HG02885 (cell line): Measurements from ENCODE around the gene QRFP.
"Not testable (repeated sequence)": the region's sequence is repeated elsewhere in the genome, so short reads cannot be mapped to it uniquely, and the experiment has no call there.

Experiments
- ATAC-seq: cut with Tn5 transposase; IDR thresholded peaks from one replicate; pipeline ENCODE4 v1.9.1; 2021; ENCODE audit warnings: mild to moderate bottlenecking; ENCODE audit not compliant: unreplicated experiment, poor library complexity

QRFP gene

DNA sequence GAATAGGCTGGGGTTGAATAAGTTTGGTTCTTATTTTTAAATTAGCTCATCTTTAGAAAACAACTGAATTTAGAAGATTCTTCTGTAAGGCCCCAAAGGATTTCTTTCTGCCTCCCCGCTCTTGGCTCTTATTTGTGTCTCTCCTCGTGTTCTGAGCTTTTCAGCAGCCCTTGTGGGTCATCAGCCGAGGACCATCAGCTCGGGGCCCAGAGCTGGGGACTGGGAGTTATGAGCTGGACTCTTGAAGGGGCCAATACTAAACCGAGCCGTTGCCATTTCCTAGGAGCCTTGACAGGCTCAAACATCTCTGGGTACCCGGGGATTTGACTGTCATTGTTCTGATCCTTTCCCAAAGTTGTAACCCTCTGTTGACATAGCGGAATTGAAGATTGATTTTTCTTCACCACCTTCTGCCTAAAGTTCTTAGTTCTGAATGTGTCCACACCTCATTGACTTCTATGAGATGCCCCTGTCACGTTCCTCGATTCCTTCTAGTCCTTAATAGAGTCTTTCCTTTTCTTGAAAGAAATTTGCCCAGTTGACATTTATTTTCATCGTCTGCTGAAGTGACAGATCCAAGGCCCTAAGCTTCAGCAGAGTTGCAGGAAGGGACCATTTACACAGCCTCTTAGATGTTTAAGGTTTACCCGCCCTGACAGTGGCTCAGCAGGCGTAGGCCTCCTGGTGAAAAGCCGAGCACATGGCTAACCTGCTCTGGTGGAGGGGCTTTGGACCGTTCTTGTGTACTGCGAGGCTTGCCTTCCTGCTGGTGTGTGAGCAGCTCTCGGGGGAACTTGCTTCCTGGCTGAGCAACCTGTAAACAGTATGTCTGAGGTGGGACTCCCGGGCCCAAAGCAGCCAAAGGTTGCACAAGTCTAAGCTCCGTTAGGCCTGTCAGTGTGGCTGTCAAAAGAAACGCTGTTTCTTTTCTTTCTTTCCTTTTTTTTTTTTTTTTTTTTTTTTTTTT, 37.6 kb downstream of the QRFP start:
- no peak for ATAC-seq

DNA sequence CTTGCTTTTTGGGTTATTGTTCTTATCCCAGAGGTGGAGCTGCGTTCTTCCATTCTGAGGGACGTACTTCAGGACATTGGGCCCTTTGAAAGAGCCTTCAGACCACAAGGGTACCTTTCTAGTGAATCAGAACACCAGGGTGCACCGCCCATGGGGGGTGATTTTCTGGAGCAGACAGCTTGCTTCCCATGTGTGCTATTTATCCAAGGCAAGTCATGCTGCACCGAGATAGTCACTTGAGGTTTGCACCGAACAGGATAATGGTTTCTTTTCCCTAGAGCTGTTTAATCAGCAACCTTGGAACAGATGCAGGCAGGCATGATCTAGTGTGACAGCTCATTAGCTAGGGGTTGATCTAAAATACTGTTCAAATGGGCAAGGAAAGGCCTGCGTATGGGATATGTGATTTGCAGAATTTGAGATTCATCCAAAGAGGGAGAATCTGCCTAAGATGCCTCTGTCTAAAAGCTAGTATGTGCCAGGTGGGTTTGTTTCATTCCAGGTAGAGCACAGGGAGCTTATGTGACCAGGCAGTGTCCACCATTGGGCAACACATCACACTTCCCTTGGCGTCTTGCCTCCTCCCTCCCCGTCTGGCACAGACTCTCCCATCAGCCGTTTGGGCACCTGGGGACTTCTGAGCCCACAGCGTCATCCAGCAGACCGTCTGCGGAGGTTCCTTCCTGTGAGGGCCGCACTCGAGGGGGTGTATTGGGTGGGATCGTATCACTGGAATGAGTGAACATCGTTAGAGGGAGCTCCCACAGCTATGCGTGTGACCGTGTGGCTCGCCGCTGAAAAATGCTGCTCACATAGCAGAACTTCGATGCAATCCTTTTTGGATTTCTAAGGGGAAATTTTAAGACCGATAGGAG, 38.5 kb downstream of the QRFP start:
- ATAC-seq = no peak

DNA sequence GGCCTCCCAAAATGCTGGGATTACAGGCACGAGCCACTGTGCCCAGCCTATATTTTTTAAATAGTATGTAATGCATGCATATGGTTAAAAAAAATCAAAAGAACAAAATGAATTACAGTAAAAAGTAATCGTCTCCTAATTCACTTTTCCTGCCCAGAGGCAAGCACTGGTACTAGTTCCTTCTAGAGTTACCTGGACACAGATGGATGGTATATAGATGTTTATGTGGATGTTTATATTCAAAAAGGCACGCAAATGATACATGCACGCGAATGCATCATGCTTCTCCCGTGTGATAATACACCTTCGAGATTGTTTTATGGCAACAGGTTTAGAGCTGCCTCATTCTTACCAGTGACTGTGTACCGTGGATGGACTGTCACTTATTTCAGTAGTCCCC, 40.1 kb downstream of the QRFP start:
- no peak for ATAC-seq

DNA sequence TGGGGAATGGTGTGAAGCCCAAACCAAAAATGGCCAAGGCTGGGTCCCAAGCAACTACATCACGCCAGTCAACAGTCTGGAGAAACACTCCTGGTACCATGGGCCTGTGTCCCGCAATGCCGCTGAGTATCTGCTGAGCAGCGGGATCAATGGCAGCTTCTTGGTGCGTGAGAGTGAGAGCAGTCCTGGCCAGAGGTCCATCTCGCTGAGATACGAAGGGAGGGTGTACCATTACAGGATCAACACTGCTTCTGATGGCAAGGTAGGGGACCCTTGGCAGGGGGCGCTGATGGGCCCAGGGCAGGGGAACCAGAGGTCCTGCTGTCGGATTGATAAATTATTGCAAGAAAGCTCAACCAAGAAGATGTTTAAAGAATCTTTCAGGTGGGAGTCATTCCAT, 41.8 kb downstream of the QRFP start:
- no peak for ATAC-seq

DNA sequence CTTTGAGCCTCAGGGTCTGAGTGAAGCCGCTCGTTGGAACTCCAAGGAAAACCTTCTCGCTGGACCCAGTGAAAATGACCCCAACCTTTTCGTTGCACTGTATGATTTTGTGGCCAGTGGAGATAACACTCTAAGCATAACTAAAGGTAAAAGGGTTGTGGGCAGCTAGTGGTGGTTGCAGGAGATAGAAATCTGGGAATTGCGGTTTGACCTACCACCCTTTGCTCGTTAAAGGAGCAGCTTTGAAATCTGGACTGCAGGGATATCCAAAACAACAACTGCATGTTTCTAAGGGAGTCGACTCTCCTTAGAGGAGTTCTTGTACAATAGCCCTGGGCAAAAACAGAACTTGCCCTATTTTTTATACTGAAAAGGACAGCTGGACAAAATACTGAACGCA, 42.5 kb downstream of the QRFP start:
- no peak for ATAC-seq

DNA sequence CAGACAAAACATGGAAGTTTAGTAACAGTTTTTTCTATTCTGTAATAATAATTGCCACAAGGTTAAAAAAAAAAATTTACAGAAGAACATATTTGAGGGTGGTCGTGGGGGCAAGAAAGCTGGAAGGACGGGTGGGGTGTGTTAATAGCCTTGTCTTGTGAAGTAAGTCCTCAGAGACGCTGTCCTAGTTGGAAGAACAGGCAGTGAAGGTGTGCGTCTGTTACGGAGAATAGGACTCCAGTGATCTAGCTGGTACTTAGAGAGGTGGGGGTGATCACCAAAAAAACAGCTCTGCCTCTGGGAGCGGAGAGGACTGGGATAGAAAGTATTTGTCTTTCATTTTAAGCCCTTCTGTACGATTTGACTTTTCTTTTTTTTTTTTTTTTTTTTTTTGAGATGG, 43.8 kb downstream of the QRFP start:
- no peak for ATAC-seq

DNA sequence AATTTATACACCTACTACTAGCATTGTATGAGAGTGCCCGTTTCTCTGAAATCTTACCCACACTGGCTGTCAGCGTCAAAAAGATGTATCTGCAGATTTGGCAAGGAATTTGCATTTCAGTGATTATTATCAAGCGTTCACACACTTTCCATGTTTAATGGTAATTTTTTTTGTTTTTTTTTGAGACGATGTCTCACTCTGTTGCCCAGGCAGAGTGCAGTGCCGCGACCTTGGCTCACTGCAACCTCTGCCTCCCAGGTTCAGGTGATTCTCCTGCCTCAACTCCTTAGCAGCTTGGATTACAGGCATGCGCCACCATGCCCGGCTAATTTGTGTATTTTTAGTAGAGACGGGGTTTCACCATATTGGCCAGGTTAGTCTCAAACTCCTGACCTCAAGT, 47.3 kb downstream of the QRFP start:
- no peak for ATAC-seq

DNA sequence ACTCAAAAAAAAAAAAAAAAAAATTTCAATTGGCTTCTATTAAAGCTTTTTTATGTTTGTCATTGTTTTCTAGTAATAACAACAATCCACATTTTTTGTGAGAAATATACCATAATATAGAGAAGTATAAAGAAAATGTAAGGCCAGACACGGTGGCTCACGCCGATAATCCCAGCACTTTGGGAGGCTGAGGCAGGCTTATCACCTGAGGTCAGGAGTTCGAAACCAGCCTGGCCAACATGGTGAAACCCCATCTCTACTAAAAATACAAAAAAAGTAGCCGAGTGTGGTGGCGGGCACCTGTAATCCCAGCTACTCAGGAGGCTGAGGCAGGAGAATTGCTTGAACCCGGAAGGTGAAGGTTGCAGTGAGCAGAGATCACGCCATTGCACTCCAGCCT, 48.1 kb downstream of the QRFP start:
- ATAC-seq = not testable (repeated sequence)

DNA sequence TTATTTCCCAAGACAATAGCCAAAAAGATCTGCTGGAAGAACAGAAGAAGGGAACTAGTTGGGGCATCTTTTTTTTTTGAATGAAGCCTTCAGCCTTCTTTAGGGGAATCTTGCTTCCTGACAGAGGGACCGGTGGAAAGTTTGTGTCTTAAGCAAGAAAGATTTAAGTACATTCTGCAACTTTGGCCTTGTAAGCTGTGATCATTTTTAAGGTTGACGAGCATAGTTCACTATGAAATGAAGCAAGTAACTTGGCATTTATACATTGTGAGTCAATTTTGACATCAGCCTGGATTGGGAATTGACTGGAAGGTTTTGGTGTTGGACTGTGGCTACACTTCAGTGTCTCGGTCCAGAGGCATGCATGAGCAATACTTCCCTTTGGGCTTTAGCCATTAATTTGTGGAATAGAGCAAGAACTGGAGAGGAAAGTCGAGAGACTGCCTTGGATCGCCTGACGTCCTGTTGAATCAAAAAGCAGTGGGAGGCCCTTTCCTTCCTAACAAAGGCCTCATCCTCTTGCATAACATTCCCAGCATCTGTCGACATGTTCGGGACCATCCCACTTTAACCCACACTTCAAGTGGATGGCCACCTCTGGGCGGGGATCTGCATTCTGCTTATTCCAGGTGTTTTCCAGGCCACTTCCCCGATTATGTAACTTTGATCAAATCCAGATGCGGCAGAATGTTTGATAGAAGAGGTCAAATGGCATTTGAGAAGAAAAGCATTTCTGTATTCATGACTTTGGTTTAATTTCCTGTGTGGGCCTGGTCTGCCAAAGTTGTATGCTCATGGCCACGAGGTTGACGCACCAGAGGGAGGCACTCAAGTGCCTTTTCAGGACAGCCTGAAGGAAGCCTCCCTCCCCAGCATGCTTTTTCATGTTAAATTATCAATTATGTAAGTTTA, 49.0 kb downstream of the QRFP start:
- no peak for ATAC-seq

DNA sequence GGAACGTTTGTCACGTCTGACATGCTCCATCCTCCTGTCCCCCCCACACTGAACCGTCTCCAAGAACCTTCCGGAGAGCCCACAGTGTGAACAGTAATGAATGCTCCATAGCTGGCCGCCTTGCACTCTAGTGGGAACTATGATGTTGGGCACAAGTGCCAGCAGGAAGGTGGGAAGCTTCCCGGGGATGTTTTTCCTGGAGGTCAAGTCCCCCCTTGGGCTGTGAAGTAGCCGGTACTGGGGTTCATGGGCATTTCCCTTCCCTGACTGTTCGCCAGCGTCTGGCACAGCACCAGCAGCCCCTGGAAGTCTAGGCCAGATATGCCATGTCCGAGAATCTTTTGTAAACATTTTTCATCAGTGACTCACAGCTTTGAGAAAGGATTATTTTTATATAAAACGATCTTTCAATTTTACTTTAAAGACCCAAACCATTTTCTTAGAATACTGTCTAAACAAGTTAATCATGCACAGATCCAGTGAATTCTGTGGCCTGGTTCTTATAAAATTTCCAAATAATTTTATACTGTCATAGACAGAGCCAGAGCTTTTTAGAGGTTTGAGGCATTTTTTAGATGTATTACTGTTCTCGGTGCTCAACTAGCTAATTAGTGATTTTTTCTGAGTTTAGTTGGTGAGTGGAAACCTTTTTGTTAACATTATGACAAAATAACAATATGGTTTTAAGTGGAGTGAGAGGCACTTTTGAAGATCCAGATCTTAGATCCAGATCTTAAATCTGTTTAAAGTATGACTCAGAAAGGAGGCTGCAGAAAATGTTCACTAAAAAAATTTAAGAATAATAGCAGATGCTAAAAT, 49.9 kb downstream of the QRFP start:
- no peak for ATAC-seq

DNA sequence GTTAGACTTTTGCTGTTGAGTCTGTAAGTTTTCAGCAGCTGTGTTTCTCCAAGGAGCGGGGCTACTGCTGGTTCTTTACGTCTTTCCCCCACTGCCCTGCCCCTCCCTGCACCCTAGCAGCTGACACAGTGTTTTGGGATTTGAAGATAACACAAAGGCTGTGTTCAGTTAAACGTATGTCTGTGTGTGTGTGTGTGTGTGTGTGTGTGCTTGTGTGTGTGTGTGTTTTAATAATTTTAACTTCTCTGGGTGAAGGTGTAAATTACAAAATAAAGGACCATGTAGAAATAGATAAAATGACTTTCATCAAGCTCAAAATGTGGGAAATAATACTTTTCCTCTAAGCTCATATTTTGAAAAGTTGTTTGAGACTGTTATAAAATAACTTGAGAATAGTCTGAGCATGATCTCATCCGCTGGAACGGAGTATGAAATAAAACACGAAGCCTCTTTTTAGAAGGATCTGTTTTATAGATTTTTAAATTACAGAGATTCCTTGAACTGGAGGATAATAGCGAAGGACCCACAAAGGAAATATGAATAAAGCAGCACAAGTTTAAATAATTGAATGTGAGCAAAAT, 50.6 kb downstream of the QRFP start:
- no peak for ATAC-seq

DNA sequence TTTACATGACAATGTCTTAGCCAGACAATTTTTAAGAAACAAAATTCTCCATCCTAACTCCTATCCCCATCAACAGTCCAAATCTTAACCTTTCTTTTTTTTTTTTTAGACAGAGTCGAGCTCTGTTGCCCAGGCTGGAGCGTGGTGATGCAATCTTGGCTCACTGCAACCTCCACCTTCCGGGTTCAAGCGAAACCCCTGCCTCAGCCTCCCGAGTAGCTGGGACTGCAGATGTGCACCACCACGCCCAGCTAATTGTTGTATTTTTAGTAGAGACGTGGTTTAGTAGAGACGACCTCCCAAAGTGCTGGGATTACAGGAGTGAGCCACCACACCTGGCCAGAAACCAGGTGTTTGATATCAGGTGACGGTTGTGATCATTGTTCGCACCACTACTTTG, 51.4 kb downstream of the QRFP start:
- ATAC-seq = no peak

DNA sequence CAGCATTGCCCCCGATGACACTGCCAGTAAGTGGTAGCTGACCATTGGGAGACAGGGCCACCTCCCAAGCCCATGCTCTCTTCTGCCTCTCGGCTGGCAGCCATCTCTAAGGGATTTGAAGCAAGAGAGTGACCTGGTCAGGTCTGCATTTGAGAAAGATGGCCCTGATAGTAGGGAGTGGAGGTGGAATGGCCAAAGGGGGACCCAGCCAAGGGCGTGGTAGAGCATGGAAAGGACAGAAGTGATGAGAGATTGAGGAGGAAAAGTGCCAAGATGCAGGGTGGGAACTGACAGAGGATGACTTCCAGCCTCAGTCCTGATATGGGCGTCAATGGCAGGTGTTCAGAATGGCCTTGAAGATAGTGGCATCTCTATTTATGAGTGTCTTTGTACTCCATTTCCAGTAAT, 52.6 kb downstream of the QRFP start:
- ATAC-seq = no peak

DNA sequence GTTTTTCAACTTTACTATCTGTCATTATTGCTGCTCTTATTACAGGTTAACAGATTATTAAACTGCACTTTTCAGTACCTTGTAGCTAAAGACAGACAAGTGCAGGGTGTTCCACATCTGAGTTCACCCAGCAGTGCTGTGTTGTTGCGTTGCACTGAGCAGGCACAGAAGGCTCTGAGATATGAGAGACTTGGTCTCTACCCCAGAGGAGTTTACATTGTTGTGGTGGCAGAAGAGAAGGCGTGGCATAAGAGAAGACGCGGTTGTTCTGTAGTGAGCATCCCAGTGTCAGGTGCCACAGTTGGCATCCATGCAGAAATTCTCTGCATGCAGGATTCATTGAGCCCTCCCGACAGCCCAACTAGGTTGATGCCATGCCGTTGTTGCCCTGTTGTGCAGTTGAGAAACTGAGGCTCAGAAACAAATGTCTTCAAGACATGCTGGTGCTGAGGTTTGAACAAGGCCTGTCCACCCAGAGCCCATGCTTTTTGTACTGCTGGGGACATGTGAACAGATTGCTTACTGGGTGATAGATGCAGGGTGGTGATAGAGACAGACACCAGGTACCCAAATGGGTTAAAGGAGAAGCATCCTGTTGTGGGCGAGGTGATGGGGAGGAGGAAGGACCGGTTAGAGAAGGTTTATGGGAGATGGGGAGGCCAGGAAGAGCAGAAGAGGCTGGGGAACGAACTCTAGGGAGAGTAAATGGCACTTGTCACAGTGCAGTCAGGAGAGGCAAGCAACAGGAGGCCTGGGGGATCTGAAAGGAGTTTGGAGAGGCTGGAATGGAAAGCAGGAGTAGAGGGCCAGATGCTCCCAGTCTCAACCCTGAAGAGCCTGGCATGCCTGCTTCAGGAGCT, 53.3 kb downstream of the QRFP start:
- ATAC-seq = no peak
